ENCODE data around the gene STX8. TPM values are rescaled to one million over a fixed set of nuclear protein-coding genes. Genes with fewer than 3 reads are reported as not detected.
A peak's percentile ranks its signal among the peaks of the same experiment; 100 is the strongest.
"Not testable (repeated sequence)": the region's sequence is repeated elsewhere in the genome, so short reads cannot be mapped to it uniquely, and the experiment has no call there.

STX8 gene
- total RNA-seq (2014; rRNA removed; shearing (Covaris generic)): 69.9 and 103 TPM in 2 replicates

DNA sequence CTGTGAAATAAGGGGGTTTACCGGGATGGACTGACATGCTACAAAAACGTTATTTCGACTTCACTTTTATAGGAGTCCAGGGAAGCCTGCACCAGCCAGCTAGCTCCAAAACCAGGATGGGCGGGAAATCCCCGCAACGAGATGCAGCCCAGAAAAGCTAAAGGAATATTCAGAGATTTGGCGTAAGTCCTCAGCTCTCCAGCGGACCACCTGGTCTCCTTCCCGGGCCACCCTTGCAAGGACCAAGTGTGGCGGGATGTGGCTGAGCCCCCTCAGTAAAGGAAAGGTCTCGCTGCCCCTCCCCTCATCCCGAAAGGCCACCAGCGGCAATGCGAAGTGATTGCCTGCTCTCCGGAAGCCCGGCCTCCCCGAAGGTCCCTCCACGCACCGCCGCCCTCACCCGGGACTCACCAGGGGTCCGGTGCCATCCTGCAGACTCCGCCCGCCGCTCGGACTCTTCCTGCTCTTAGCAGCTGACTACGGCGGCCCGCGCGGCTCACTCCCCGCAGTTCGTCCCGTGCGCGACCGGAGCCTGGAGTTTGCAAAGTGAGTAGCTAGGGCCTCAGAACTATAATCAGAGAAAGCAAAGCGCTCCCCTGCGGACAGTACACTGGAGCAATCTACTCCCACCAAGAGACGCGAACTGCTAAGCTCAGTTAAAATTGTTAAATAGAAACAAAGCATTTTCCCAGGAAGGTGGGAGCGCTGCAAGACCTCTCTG lies at the start of gene STX8:
Gene STX8 (minus strand): TSS at position 440 of the 721 bp plus-strand sequence. CDS start 12 bp downstream, at position 428.
- DNase-seq (ENCODE audit: low spot score): peak; percentile 71

GRCh38 chr17:9622961-9623360 lies 47.3 kb upstream of the STX8 start:
- DNase-seq (ENCODE audit: low spot score): no peak

GRCh38 chr17:9615486-9615885 lies 39.9 kb upstream of the STX8 start:
- DNase-seq (ENCODE audit: low spot score): no peak

DNA sequence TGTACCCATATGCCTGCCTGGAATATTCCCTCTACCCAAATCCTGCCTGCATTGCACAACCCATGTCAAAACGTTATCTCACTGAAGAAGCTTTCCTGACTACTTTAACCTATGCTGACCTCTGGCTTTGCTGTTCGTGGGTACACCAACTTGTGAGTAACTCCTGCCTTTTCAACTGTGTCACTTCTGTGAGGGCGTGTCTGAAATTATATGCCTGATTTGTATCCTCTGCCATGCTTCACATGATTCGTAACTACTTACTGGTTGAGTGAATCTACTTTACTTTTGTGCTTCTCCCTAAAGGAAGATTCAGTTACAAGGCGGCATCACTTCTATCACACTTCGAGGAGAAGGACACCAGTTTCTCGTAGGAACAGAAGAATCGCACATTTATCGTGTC lies 36.4 kb upstream of the STX8 start:
- DNase-seq (ENCODE audit: low spot score): no peak

- no peak for DNase-seq (ENCODE audit: low spot score)
Observed at GRCh38 chr17:9611557-9611956, 35.9 kb upstream of the STX8 start.

- not testable (repeated sequence) for DNase-seq (ENCODE audit: low spot score)
Observed at GRCh38 chr17:9607058-9607457, 31.4 kb upstream of the STX8 start.

DNA sequence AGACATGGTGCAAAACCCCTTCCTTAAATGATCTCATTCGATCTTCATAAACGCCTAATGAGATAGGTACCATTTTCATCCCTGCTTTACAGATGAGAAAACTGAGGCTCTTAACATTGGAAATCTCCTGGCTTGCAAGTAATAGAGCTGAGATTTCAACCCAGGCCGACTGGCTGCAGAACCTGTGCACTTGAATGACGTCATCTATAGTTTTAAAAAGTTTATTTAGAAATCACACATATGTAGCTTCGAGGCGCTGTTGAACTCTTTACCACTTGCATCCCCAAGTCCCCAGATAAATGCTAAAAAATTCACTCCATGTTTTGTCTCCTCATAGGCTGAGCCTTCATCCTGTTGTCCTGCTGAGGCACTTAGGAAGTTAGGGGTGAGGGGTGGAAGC lies 30.8 kb upstream of the STX8 start:
- DNase-seq (ENCODE audit: low spot score): no peak

- DNase-seq (ENCODE audit: low spot score): not testable (repeated sequence)
Observed at GRCh38 chr17:9604583-9604982, 29.0 kb upstream of the STX8 start.

- DNase-seq (ENCODE audit: low spot score): no peak
Observed at GRCh38 chr17:9598661-9599060, 23.0 kb upstream of the STX8 start.

GRCh38 chr17:9597638-9598037 lies 22.0 kb upstream of the STX8 start:
- DNase-seq (ENCODE audit: low spot score): not testable (repeated sequence)

DNA sequence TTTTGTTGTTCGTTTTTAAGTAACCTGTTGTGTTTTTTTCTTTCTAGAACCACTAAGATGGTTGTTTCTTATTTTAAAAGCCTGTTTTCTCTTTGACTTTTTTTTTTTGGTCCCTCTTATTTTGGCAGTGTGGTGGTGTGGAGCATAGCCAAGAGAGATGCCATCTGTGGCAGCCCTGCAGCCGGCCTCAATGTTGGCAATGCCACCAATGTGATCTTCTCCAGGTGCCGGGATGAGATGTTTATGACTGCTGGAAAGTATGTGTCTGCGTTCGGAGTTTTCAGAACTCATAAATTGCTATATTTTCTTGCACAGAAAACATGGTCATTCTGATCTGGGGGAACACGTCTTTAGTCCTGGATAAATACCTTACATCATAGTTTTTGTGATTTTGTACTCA lies 18.4 kb upstream of the STX8 start:
- DNase-seq (ENCODE audit: low spot score): no peak

- DNase-seq (ENCODE audit: low spot score): no peak
Observed at GRCh38 chr17:9587969-9588656, 12.5 kb upstream of the STX8 start.

DNA sequence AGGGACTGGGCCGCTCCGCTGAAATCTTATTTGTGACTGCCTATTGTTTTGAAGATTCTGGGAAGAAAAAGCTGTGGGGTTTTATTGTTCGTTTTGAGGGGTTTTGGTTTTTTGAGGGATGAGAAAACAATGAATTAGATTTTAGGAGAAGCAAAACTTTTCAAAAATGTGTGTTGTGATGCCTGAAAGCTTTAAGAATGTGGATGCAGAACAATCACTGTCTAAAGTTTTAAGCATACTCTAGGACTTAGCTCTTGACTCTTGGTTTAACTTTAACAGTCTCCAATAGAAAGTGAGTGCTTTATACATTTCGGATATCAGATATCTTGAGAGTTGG lies 1.7 kb upstream of the STX8 start:
- no peak for DNase-seq (ENCODE audit: low spot score)

DNA sequence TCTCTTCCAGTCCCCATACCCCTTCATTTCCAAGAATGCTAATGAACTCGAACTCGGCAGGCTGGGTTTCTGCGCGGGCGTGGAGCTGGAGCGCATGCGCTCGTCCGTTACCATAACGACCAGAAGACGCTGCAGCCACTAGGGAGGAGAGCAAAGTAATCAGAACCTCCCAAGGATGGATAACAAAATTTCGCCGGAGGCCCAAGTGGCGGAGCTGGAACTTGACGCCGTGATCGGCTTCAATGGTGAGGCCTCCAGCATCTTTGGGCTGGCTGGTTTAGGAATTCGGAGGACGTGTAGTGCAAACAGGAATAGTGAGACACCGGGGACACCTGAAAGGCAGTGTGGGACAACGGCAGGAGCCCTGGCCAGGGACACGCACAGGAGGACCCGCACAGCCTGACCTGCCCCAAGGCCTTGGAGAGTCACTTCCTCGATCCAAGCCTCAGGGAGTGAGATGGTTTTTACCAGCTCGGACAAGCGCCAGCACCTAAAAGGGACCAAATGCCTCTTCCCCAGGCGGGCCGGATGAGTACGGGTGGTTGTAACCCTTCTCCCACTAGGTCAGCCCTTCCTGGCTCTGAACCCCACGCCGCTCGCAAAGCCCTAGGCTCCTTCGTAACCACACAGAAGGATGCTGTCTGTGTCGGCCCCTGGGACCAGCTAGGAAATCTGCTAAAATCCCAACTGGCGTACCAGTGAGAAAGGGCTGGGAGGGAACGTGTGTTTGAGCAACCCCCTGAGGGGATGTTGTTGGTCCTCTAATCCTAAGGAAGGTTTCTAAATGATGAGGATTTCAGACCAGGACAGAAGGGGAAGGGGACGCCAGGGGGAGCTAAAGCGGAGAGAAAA lies 1.1 kb upstream of the STX8 start, which contains the start of gene CFAP52:
Gene CFAP52 (plus strand): TSS at position 122 of the 852 bp plus-strand sequence. CDS start 54 bp downstream, at position 176.
- DNase-seq (ENCODE audit: low spot score): peak; percentile 59

GRCh38 chr17:9571201-9571600 lies 4.4 kb downstream of the STX8 start:
- DNase-seq (ENCODE audit: low spot score): no peak

- no peak for DNase-seq (ENCODE audit: low spot score)
Observed at GRCh38 chr17:9568957-9569588, 6.5 kb downstream of the STX8 start.

DNA sequence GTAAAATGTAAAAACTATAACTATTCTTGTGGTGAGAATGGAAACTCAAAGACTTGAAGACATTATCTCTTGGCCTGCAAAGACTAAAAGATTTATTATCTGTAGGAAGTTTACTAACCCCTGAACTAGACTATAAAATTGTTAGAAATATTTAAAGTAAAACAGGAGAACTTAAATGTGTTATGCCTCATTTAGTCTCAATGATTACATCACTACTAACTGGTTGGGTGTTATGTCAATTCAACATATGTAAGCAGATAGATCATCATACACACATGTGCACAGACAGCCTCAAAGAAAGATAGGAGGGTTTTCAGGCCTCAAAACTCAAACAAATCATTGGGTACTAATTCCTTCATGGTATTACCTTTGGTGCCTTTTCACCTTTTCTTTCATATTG lies 7.6 kb downstream of the STX8 start:
- DNase-seq (ENCODE audit: low spot score): no peak

DNA sequence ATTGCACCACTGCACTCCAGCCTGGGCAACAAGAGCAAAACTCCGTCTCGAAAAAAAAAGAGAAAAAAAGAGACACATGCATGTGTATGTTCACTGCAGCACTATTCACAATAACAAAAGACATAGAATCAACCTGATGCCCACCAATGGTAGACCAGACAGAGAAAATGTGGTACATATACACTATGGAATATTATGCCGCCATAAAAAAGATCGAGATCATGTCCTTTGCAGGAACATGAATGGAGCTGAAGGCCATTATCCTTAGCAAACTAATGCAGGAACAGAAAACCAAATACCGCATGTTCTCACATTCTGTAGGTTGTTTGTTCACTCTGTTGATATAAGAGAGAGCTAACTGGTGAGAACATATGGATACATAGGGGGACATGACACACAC lies 8.9 kb downstream of the STX8 start:
- DNase-seq (ENCODE audit: low spot score): not testable (repeated sequence)

- no peak for DNase-seq (ENCODE audit: low spot score)
Observed at GRCh38 chr17:9566067-9566466, 9.6 kb downstream of the STX8 start.

DNA sequence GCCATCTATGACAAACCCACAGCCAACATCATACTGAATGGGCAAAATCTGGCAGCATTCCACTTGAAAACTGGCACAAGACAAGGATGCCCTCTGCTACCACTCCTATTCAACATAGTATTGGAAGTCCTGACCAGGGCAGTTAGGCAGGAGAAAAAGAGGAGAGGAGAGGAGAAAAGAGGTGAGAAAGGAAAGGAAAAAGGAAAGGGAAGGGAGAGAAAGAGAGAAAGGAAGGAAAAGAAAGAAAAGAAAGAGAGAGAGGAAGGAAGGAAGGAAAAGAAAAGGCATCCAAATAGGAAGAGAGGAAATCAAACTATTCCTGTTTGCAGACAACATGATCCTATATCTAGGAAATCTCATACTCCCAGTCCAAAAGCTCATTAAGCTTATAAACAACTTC lies 11.5 kb downstream of the STX8 start:
- no peak for DNase-seq (ENCODE audit: low spot score)

DNA sequence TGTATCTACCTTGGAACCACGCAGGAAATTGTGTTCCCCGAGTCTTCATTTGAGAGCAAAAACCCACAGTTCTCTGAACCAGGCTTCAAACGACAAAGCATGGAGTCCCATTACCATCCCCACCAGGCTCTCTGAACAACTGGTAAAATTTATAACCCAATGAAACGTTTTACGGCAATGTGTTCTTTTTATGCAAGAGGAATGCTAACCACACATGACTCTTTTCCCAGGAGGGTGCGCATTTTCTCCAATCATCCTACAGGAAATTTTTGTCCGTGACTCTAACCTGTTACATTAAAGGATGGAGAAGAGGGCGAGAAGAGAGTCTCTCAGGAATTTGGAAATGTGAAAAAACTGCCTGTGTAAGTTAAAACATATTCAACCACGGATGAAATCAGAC lies 17.8 kb downstream of the STX8 start:
- no peak for DNase-seq (ENCODE audit: low spot score)

GRCh38 chr17:9557161-9557755 lies 18.4 kb downstream of the STX8 start:
- no peak for DNase-seq (ENCODE audit: low spot score)

All from H4 (cell line).